HCT116 (cell line): ENCODE results near the gene ZFHX3. TPM values are rescaled to one million over a fixed set of nuclear protein-coding genes. Genes with fewer than 3 reads are reported as not detected.

Experiments
- ATAC-seq: fragments of 200-7000 bp; cut with Tn5 transposase; 2 replicates; pipeline ENCODE4 v1.9.1; 2020; ENCODE audit warnings: mild to moderate bottlenecking, moderate library complexity
- BruUV-seq: library from RNA; stranded (reverse); fragments of 400-500 nt; replicated peaks from 2 replicates; lab custom pipeline; 2021; lab: Mats Ljungman, UMichigan
- CTCF ChIA-PET: fragments of 300-600 bp; sonication (Branson Sonifier 250); formaldehyde crosslinking; loops from one replicate; lab custom pipeline; 2021; ENCODE audit warnings: antibody characterized with exemption; lab: Charles Lee
- POLR2A ChIA-PET: fragments of 300-600, 350-600 bp; sonication (Branson Sonifier 250); formaldehyde crosslinking; loops from one replicate; lab custom pipeline; 2021; ENCODE audit warnings: antibody characterized with exemption; lab: Charles Lee
- RAD21 ChIA-PET, 2 experiments: fragments of 300-600 bp; sonication (Branson Sonifier 250); formaldehyde crosslinking; loops; one replicate each; lab custom pipeline; 2023; ENCODE audit warnings: low total read pairs in 2 of 2; ENCODE audit not compliant: uncharacterized antibody in 2 of 2, unreplicated experiment in 2 of 2, low non-redundant PET in 1 of 2; lab: Charles Lee
- DNase-seq: peaks from one replicate; pipeline ENCODE4 v3.0.0-alpha.2; 2010; ENCODE audit warnings: low read depth, low spot score
- H2AFZ ChIP-seq: fragments of 200-600 bp; shearing (Covaris generic), sonication (generic); 2 replicates; pipeline ENCODE4 v1.6.1; 2017; ENCODE audit warnings: low read depth, mixed run types, mixed read lengths, antibody characterized with exemption, low read length; ENCODE audit not compliant: poor library complexity, severe bottlenecking
- H3K27ac ChIP-seq: 2 replicates; pipeline ENCODE4 v1.5.1; 2012; ENCODE audit warnings: low read depth, low read length
- H3K27me3 ChIP-seq: fragments of 200-600 bp; sonication (generic); 2 replicates; pipeline ENCODE4 v1.6.1; 2016; ENCODE audit warnings: mixed run types, low read length, mixed read lengths; ENCODE audit not compliant: insufficient read depth
- H3K36me3 ChIP-seq, 2 experiments: fragments of 200-500 bp in 1 of 2; fragments of 200-600 bp in 1 of 2; sonication (Bioruptor generic) in 1 of 2; sonication (generic) in 1 of 2; 2 replicates each; pipeline versions ENCODE4 v1.5.1 to v1.6.1; 2014 to 2016; ENCODE audit warnings: low read length in 2 of 2, inconsistent platforms in 1 of 2, mixed read lengths in 1 of 2, mixed run types in 1 of 2; ENCODE audit not compliant: insufficient read depth in 2 of 2, control insufficient read depth in 1 of 2
- H3K4me1 ChIP-seq, 2 experiments: fragments of 200-600 bp in 1 of 2; sonication (generic) in 1 of 2; 2 replicates each; pipeline versions ENCODE4 v1.5.1 to v1.6.1; 2012 to 2017; ENCODE audit warnings: low read length in 2 of 2, inconsistent platforms in 1 of 2, mild to moderate bottlenecking in 1 of 2, mixed read lengths in 1 of 2, mixed run types in 1 of 2, moderate library complexity in 1 of 2; ENCODE audit not compliant: insufficient read depth in 2 of 2, control insufficient read depth in 1 of 2
- H3K4me2 ChIP-seq: fragments of 200-600 bp; sonication (generic); 2 replicates; pipeline ENCODE4 v1.6.1; 2017; ENCODE audit warnings: mixed run types, low read length, mixed read lengths
- H3K4me3 ChIP-seq, 2 experiments: fragments of 200-600 bp in 1 of 2; sonication (generic) in 1 of 2; replicated peaks in 1 of 2; 2 replicates each; pipeline ENCODE4 v1.5.1; 2011 to 2016; ENCODE audit warnings: low read length in 2 of 2, control low read depth in 1 of 2, low read depth in 1 of 2, mild to moderate bottlenecking in 1 of 2, mixed read lengths in 1 of 2, mixed run types in 1 of 2
- H3K79me2 ChIP-seq: fragments of 200-600 bp; sonication (generic); 2 replicates; pipeline ENCODE4 v1.6.1; 2017; ENCODE audit warnings: mild to moderate bottlenecking, mixed run types, low read length, moderate library complexity, mixed read lengths; ENCODE audit not compliant: insufficient read depth
- H3K9ac ChIP-seq: fragments of 200-600 bp; sonication (generic); 2 replicates; pipeline ENCODE4 v1.6.1; 2016; ENCODE audit warnings: low read length, mixed read lengths
- H3K9me2 ChIP-seq: fragments of 200-600 bp; sonication (generic), shearing (Covaris generic); 2 replicates; pipeline ENCODE4 v1.6.1; 2017; ENCODE audit warnings: mixed run types, mild to moderate bottlenecking, moderate library complexity; ENCODE audit not compliant: insufficient read depth
- H3K9me3 ChIP-seq, 2 experiments: fragments of 200-500 bp in 1 of 2; fragments of 200-600 bp in 1 of 2; sonication (Bioruptor generic) in 1 of 2; sonication (generic) in 1 of 2; 2 replicates each; pipeline ENCODE4 v1.6.1; 2014 to 2017; ENCODE audit warnings: low read length in 2 of 2, mixed read lengths in 2 of 2, inconsistent platforms in 1 of 2, low read depth in 1 of 2, mild to moderate bottlenecking in 1 of 2, mixed run types in 1 of 2, moderate library complexity in 1 of 2; ENCODE audit not compliant: control insufficient read depth in 1 of 2, insufficient read depth in 1 of 2
- H4K20me1 ChIP-seq: fragments of 200-600 bp; sonication (generic), shearing (Covaris generic); 2 replicates; pipeline ENCODE4 v1.6.1; 2017; ENCODE audit warnings: mixed run types, mild to moderate bottlenecking, moderate library complexity; ENCODE audit not compliant: insufficient read depth
- CBX3 ChIP-seq: IDR thresholded peaks from 2 replicates; pipeline ENCODE4 v1.6.1; 2012; ENCODE audit warnings: low read depth
- EGR1 ChIP-seq: IDR thresholded peaks from 2 replicates; pipeline ENCODE4 v1.6.1; 2012; ENCODE audit warnings: low read depth
- ELF1 ChIP-seq: IDR thresholded peaks from 2 replicates; pipeline ENCODE4 v1.6.1; 2012; ENCODE audit warnings: low read depth, borderline replicate concordance
- EZH2 ChIP-seq: fragments of 200-600 bp; sonication (generic); IDR thresholded peaks from 2 replicates; pipeline ENCODE4 v1.6.1; 2017; ENCODE audit warnings: antibody characterized with exemption, mixed run types
- EZH2phosphoT487 ChIP-seq: fragments of 200-600 bp; IDR thresholded peaks from 2 replicates; pipeline ENCODE4 v1.6.1; 2018; ENCODE audit warnings: antibody characterized with exemption, borderline replicate concordance
- FOSL1 ChIP-seq: IDR thresholded peaks from 2 replicates; pipeline ENCODE4 v1.6.1; 2012; ENCODE audit warnings: low read depth
- MAX ChIP-seq: IDR thresholded peaks from 2 replicates; pipeline ENCODE4 v1.6.1; 2012
- POLR2A ChIP-seq: IDR thresholded peaks from 2 replicates; pipeline ENCODE4 v1.7.0; 2011; ENCODE audit warnings: borderline replicate concordance; ENCODE audit not compliant: insufficient read depth, insufficient read length; ENCODE audit errors: extremely low read depth
- POLR2AphosphoS5 ChIP-seq: IDR thresholded peaks from 2 replicates; pipeline ENCODE4 v1.6.1; 2011; ENCODE audit warnings: mild to moderate bottlenecking, low read depth, low read length, moderate library complexity
- RAD21 ChIP-seq: IDR thresholded peaks from 2 replicates; pipeline ENCODE4 v1.6.1; 2012; ENCODE audit warnings: low read depth, mild to moderate bottlenecking
- SIN3A ChIP-seq: IDR thresholded peaks from 2 replicates; pipeline ENCODE4 v1.6.1; 2012; ENCODE audit warnings: low read depth
- SP1 ChIP-seq: IDR thresholded peaks from 2 replicates; pipeline ENCODE4 v1.6.1; 2012; ENCODE audit warnings: low read depth
- SRF ChIP-seq: IDR thresholded peaks from 2 replicates; pipeline ENCODE4 v1.6.1; 2012; ENCODE audit warnings: low read depth
- TCF7L2 ChIP-seq: IDR thresholded peaks from 2 replicates; pipeline ENCODE4 v1.7.0; 2011; ENCODE audit warnings: borderline replicate concordance, inconsistent platforms; ENCODE audit not compliant: insufficient read depth, insufficient read length; ENCODE audit errors: extremely low read depth
- ZNF274 ChIP-seq: fragments of 200-500 bp; sonication (Bioruptor generic); IDR thresholded peaks from 2 replicates; pipeline ENCODE4 v1.6.1; 2014; ENCODE audit warnings: mild to moderate bottlenecking, low read depth, low read length, inconsistent platforms
- intact Hi-C: fragments of 100-400 bp; cut with micrococcal nuclease; formaldehyde crosslinking; loops from 2 replicates; pipeline ENCODE4 v1.10.0; 2022
- total RNA-seq: library from RNA; stranded (reverse); gene quantifications from one replicate; pipeline ENCODE4 v1.2.1, GENCODE V29; 2021; ENCODE audit not compliant: unreplicated experiment
- TF ChIP-seq, protein P1 (sequence below): IDR thresholded peaks from 2 replicates; pipeline ENCODE4 v1.6.1; 2012

The ZFHX3 gene
- total RNA-seq, 1 experiment from 2014 or later: 6.3 TPM

DNA sequence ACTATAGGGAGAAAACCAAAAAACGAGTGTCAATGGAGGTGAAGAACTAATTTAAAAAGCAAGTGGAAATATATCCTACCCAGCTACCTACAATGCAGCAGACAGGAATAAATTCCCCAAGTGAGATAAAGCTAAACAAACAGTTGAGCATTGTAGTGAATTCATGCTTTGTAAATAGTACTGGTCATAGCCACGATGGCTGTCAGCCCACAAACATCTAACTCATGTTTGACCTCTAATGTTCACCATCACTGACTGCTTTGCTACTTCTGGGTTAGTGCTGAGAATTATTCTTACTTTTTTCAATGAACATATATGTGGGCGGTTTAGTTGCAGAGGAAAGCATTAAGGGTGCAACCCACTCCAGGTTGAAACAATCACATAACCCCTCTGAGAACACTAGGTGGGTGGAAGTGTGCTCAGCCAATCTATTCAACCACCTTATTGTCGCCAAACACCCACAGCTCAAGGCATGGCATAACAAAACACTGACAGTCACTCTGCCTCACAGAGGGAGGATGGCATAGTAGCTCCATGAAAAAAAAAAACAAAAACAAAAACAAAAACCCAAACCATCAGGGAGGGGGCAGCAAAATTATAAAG lies 264.1 kb downstream of the ZFHX3 start:
- Histone ChIP-seq H3K4me1 (no peaks in the 10 kb centered on the region), H3K36me3 (no peaks in the 10 kb centered on the region), H3K9ac (no peak overlapping the region), H3K9me3 (no peaks in the 10 kb centered on the region), H3K4me2 (no peak overlapping the region), H3K4me3 (no peak overlapping the region), H4K20me1 (no peaks in the 10 kb centered on the region), H3K9me2 (no peaks in the 10 kb centered on the region), H3K27ac (no peak overlapping the region), H3K79me2 (no peaks in the 10 kb centered on the region), H3K27me3 (no peaks in the 10 kb centered on the region), H2AFZ (no peak overlapping the region)
- CTCF ChIA-PET: interaction anchor here (0.6 kb wide), 1 partner anchor 518 kb away, joined by 3 read pairs; no protein-coding TSS in a partner anchor
- ATAC-seq: no peak
- no peak for TF ChIP-seq POLR2AphosphoS5
- no peak for TF ChIP-seq EGR1
- TF ChIP-seq SIN3A: no peak
- no peak for TF ChIP-seq SRF
- TF ChIP-seq CBX3: no peak
- no peak for TF ChIP-seq SP1
- no peak for TF ChIP-seq ELF1
- TF ChIP-seq, protein P1, sequence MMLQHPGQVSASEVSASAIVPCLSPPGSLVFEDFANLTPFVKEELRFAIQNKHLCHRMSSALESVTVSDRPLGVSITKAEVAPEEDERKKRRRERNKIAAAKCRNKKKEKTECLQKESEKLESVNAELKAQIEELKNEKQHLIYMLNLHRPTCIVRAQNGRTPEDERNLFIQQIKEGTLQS: no peak
- no peak for TF ChIP-seq FOSL1
- no peak for TF ChIP-seq TCF7L2
- POLR2A ChIA-PET: no interaction called here
- intact Hi-C loops: no loop called here
- no TSS peak for BruUV-seq
- no peak for DNase-seq
- RAD21 ChIA-PET: no interaction called here

DNA sequence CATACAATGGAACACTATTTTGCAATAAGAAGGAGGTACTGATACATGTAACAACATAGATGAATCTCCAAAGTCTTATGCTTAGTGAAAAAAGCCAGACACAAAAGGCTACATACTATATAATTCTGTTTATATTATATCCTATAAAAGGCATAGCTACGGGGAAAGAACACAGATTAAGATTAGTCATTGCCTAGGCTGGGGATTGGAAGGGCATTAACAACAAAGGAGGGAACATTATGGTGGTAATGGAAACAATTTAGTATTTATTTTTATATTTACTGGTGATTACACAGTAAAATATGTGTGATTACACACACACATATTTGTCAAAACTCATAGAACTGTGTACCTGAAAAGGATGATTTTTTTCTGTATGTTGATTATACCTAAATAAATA lies 278.1 kb downstream of the ZFHX3 start:
- no peak for DNase-seq
- POLR2A ChIA-PET: no interaction called here
- no peaks in the 10 kb centered on the region for H3K9me2 ChIP-seq

More for the DNA sequence above, 278.1 kb downstream of the ZFHX3 start:
- H3K27me3 ChIP-seq: no peaks in the 10 kb centered on the region
- no peaks in the 10 kb centered on the region for H4K20me1 ChIP-seq
- H3K9ac ChIP-seq: no peak overlapping the region
- H3K4me3 ChIP-seq: no peak overlapping the region
- no TSS peak for BruUV-seq
- RAD21 ChIA-PET: no interaction called here
- CTCF ChIA-PET: no interaction called here
- H3K9me3 ChIP-seq: no peaks in the 10 kb centered on the region
- no peak overlapping the region for H2AFZ ChIP-seq
- no peak for ATAC-seq
- intact Hi-C loops: no loop called here
- H3K4me1 ChIP-seq: no peaks in the 10 kb centered on the region
- no peaks in the 10 kb centered on the region for H3K36me3 ChIP-seq
- no peak overlapping the region for H3K4me2 ChIP-seq
- H3K79me2 ChIP-seq: no peaks in the 10 kb centered on the region
- no peak overlapping the region for H3K27ac ChIP-seq
- TF ChIP-seq TCF7L2 (no peak), POLR2AphosphoS5 (no peak), EZH2phosphoT487 (no peak), RAD21 (no peak), EGR1 (no peak), SRF (no peak), POLR2A (no peak), ELF1 (no peak), MAX (no peak), EZH2 (no peak), CBX3 (no peak), SP1 (no peak), ZNF274 (no peak)
- TF ChIP-seq, protein P1: no peak
